Fibroblast of mammary gland (primary cell): ENCODE data around the gene CIB2.

Source experiments
- DNase-seq: peaks from one replicate; pipeline ENCODE4 v3.0.0-alpha.2; 2010; ENCODE audit warnings: low read depth
- H3K4me3 ChIP-seq: 2 replicates; pipeline ENCODE4 v1.5.1; 2011; ENCODE audit warnings: low read depth, mild to moderate bottlenecking, low read length, moderate library complexity; ENCODE audit not compliant: control insufficient read depth
- CTCF ChIP-seq: conservative IDR thresholded peaks from 2 replicates; pipeline ENCODE4 v1.5.1; 2011; ENCODE audit warnings: low read depth, low read length, inconsistent platforms; ENCODE audit not compliant: control insufficient read depth, insufficient read depth

CIB2 gene

DNA sequence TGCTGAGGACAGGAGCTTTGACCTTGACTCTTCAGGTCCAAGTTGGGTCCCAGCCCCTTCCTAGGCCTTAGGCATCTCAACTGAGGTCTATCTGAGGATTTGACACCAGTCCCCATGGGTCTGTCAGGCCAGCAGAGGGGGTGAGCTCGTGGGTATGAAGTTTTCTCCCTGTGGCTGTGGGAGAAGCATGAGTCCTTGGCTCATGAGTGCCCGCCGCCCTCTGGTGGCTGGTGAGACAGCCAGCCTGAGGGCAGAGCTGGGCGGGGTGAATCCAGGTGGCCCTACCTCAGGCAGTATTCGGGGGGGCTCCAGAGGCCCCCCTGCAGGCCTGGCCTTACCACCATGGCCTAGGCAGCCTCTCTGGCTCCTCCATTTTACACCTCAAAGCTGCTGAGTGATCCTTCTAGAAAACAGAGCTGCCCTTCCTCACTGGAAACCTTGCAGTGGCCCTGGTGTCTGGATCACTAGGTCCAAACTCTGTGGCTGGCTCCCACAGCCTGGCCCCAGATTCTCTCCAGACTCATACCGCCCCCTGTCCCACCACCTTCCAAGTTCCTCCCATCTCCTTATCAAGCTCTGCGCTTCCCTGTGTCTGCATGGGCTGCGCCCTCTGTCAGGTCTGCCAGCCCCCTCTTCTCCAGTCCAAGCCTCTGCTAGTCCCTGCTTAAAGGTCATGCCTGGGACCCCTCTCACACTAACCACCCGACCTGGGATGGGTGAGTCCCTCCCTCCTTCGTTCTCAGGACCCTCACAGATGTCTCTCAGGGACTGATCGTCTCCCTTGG lies 22.8 kb downstream of the CIB2 start:
- DNase-seq, result peak; percentile 83
- TF ChIP-seq CTCF, result peak; percentile 95
- H3K4me3 ChIP-seq, result no peak overlapping the region

- no peak for DNase-seq
- no peak for TF ChIP-seq CTCF
- H3K4me3 ChIP-seq, result no peak overlapping the region
Observed at GRCh38 chr15:78107471-78107870, 23.8 kb downstream of the CIB2 start.

GRCh38 chr15:78105476-78106241 lies 25.6 kb downstream of the CIB2 start:
- DNase-seq, result peak; percentile 24

DNA sequence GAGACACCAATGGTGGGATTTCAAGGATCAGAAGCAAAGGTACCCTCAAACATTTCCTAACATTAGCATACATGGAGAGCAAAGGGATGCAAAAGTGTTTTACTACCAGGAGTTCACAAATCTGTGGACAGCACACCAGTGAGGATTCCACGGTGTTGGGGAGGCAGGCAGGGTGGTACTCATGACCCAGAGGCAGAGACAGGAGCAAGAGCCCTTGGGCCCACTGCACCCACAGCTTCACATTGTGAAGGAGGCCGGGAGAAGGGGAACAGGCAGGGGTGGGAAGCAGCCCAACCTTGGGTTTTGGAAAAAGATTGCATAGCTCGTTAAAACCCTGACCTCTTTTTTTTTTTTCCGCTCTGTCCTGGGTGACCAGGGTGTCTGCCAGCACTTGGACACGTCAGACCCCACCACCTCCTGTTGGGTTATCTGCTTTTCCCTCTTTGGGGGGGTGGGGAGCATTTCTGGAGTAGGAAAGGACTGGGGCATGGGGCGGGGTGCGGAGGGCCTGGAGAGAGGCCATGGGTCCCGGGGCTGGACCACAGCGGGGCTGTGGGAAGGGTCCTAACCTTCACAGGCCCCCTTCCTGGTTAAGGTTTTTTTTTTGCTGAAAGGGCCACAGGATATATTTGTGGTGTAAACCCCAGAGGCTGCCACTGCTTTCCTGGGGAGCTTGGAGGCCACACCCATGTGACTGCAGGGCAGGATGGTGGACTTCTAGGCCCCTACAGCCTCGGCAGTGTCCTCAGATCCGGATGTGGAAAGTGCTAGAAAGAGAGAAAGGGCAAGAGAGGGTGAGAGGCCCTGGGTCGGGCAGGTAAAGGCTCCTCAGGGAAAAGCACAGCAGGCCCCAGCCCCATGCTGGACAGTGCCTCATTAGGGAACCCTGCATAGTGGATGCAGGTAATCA lies 26.4 kb downstream of the CIB2 start:
- TF ChIP-seq CTCF, result no peak
- DNase-seq, result no peak
- no peak overlapping the region for H3K4me3 ChIP-seq

More at GRCh38 chr15:78105476-78106241, 25.6 kb downstream of the CIB2 start:
- TF ChIP-seq CTCF, result no peak
- no peak overlapping the region for H3K4me3 ChIP-seq

- H3K4me3 ChIP-seq, result no peak overlapping the region
- no peak for DNase-seq
- TF ChIP-seq CTCF, result no peak
Observed at GRCh38 chr15:78104119-78104479, 27.1 kb downstream of the CIB2 start.

DNA sequence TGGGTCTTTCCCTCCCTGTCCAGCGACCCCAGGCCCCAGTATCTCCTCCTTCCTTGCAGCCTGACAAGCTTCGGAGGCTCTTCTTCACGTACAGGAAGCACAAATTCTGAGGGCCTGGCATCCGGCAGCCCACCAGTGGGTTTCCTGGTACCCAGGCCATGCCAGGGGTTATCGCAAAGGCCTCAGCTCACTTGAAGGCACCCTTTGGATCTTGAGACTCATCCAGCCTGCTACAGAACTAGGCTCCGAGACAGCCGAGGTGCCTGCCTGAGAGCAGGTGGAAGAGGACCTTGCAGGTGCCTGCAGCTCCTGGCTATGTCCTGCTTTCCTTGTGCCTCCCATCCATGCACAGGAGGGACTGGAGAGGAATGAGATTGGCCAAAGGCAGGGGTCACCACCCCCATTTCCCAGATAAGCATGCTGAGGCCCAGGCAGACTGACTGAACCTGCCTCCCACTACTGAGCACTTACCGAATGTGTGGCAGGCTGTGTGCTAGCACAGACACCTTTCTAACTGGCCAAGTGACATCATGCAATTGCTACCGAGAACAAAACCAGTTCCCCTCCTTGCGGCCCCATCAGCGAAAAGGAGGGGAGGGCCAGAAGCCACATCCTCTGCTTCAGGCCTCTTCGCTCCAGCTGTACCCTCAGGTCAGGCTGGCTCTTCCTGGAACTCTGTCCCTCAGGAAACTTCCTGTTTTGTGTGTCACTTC lies 27.7 kb downstream of the CIB2 start:
- H3K4me3 ChIP-seq, result no peak overlapping the region
- DNase-seq, result no peak
- no peak for TF ChIP-seq CTCF
